Lung (tissue), 12 donors: Measurements from ENCODE around the gene NOXA1. TPM values are rescaled to one million over a fixed set of nuclear protein-coding genes. Genes with fewer than 3 reads are reported as not detected.

Source experiments
- ATAC-seq: fragments of 200-7000 bp; cut with Tn5 transposase; one replicate; pipeline ENCODE4 v1.9.1; 2020; ENCODE audit warnings: moderate number of reproducible peaks; ENCODE audit not compliant: insufficient read depth, low FRiP score
- DNase-seq, 3 donors: peaks; one replicate each; pipeline ENCODE4 v3.0.0-alpha.2; 2013 to 2017
- H3K27ac ChIP-seq, 2 donors: one replicate each; pipeline ENCODE4 v1.5.1; 2013; ENCODE audit warnings: mild to moderate bottlenecking in 2 of 2, moderate library complexity in 2 of 2, control low read depth in 1 of 2, inconsistent platforms in 1 of 2, low read depth in 1 of 2, low read length in 1 of 2
- H3K27me3 ChIP-seq, 3 donors: one replicate each; pipeline ENCODE4 v1.5.1; 2013; ENCODE audit warnings: low read length in 2 of 3; ENCODE audit not compliant: control insufficient read depth in 3 of 3, insufficient read depth in 3 of 3
- H3K36me3 ChIP-seq, 4 donors: one replicate each; pipeline ENCODE4 v1.5.1; 2013; ENCODE audit warnings: low read length in 4 of 4, mild to moderate bottlenecking in 1 of 4, moderate library complexity in 1 of 4; ENCODE audit not compliant: control insufficient read depth in 4 of 4, insufficient read depth in 4 of 4
- H3K4me1 ChIP-seq, 5 donors: one replicate each; pipeline ENCODE4 v1.5.1; 2013; ENCODE audit warnings: low read length in 5 of 5, mild to moderate bottlenecking in 2 of 5, moderate library complexity in 1 of 5; ENCODE audit not compliant: control insufficient read depth in 5 of 5, insufficient read depth in 5 of 5
- H3K4me3 ChIP-seq: one replicate; pipeline ENCODE4 v1.5.1; 2013; ENCODE audit warnings: mild to moderate bottlenecking, control low read depth, moderate library complexity
- H3K9ac ChIP-seq, 2 donors: one replicate each; pipeline ENCODE4 v1.5.1; 2013; ENCODE audit warnings: low read length in 2 of 2, control low read depth in 1 of 2; ENCODE audit not compliant: insufficient read depth in 1 of 2
- H3K9me3 ChIP-seq, 4 donors: one replicate each; pipeline ENCODE4 v1.5.1; 2013; ENCODE audit warnings: low read length in 3 of 4, mild to moderate bottlenecking in 1 of 4, moderate library complexity in 1 of 4; ENCODE audit not compliant: control insufficient read depth in 4 of 4, insufficient read depth in 3 of 4
- WGBS, 2 donors: extraction: QIAGEN DNeasy Blood & Tissue Kit; methylation state at CpG; one replicate each; pipeline ENCODE4 v1.1.7; 2013; 5-methylcytosine and 5-hydroxymethylcytosine counted together
- polyA plus RNA-seq, 2 donors: library from polyadenylated mRNA; stranded (reverse); fragments of 200-250 nt; gene quantifications; one replicate each; pipeline ENCODE4 v1.2.1, GENCODE V29; 2013
- total RNA-seq, 2 donors: library from RNA; depleted of rRNA in 1 of 2; stranded (reverse); fragments of >200 nt in 1 of 2; gene quantifications; one replicate each; pipeline ENCODE4 v1.2.1, GENCODE V29; 2014 to 2021
- TF ChIP-seq, protein P1 (sequence below): IDR thresholded peaks from 2 replicates; pipeline ENCODE4 v1.5.1; 2012; ENCODE audit warnings: mild to moderate bottlenecking; ENCODE audit errors: control extremely low read depth, extremely low read depth
- donor health status: control.
- donor health status: control.
- donor health status: Bipolar disorder and iron deficiency.
- donor health status: healthy.
- donor health status: DM: yes; HTN: yes; CAD: no.

NOXA1 gene
- total and polyA plus RNA-seq, 4 donors: 2.1 to 11.7 (median 6.6) TPM

DNA sequence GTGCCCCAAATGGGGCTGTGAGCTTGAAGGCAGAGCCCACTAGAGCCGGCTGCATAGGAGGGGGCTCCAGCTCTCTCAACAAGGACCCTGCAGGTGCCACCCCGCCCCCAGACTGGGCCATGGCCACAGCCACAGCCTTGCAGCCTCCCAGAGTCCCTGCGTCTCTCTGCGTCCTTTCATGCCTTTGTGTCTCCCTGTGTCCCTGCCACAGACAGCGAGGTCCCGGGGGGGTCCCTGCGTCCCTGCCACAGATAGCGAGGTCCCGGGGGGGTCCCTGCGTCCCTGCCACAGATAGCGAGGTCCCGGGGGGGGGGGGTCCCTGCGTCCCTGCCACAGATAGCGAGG, 6.3 kb downstream of the NOXA1 start:
- no peak for DNase-seq
- Histone ChIP-seq H3K9me3 (no peaks in the 10 kb centered on the region), H3K36me3 (no peaks in the 10 kb centered on the region), H3K4me3 (no peak overlapping the region), H3K27me3 (no peaks in the 10 kb centered on the region), H3K4me1 (peaks cover 0 to 4% (median 0%) of the 10 kb centered on the region in 5 donors), H3K27ac (no peak overlapping the region), H3K9ac (no peak overlapping the region)
- no peak for ATAC-seq
- TF ChIP-seq, protein P1, sequence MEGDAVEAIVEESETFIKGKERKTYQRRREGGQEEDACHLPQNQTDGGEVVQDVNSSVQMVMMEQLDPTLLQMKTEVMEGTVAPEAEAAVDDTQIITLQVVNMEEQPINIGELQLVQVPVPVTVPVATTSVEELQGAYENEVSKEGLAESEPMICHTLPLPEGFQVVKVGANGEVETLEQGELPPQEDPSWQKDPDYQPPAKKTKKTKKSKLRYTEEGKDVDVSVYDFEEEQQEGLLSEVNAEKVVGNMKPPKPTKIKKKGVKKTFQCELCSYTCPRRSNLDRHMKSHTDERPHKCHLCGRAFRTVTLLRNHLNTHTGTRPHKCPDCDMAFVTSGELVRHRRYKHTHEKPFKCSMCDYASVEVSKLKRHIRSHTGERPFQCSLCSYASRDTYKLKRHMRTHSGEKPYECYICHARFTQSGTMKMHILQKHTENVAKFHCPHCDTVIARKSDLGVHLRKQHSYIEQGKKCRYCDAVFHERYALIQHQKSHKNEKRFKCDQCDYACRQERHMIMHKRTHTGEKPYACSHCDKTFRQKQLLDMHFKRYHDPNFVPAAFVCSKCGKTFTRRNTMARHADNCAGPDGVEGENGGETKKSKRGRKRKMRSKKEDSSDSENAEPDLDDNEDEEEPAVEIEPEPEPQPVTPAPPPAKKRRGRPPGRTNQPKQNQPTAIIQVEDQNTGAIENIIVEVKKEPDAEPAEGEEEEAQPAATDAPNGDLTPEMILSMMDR: no peak
- WGBS, 2 donors: 87 to 92% methylated on average over 14 of the region's 14 CpGs

DNA sequence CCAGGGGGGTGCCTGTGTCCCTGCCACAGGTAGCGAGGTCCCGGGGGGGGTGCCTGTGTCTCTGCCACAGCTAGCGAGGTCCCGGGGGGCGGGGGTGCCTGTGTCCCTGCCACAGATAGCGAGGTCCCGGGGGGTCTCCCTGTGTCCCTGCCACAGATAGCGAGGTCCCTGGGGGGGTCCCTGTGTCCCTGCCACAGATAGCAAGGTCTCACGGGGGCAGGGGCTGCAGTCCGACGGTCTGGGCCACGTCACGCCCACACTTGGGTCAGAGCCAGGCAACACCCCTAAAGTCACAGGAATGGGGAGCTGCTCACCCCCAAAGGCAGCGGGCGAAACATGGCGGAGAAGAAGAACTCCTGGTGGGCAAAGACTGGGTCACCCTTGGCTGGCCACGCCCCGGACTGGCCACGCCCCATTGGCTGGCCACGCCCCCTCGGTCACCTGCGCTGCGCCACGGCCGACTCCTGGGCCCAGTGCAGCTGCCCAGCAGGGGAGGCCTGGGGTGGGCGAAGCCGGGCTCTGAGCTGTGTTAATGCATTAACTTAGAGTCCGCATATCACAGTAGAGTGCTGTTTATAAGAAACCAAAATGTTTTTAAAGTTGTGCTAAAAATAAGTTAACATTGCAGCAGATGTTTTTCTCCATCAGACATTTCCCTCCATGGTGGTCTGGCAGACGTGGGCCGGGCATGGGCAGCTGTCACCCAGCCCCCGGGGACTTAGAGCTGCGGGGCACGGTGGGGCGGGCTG, 7.0 kb downstream of the NOXA1 start:
- no peaks in the 10 kb centered on the region for H3K27me3 ChIP-seq
- no peak overlapping the region for H3K27ac ChIP-seq
- peaks cover 0 to 4% (median 0%) of the 10 kb centered on the region in 5 donors for H3K4me1 ChIP-seq
- WGBS, 2 donors: 71 to 81% methylated on average over 32 to 34 of the region's 34 CpGs
- TF ChIP-seq, protein P1: no peak
- no peak overlapping the region for H3K4me3 ChIP-seq
- H3K9me3 ChIP-seq: no peaks in the 10 kb centered on the region
- H3K36me3 ChIP-seq: no peaks in the 10 kb centered on the region
- ATAC-seq (no peak), DNase-seq (no peak)
- no peak overlapping the region for H3K9ac ChIP-seq

DNA sequence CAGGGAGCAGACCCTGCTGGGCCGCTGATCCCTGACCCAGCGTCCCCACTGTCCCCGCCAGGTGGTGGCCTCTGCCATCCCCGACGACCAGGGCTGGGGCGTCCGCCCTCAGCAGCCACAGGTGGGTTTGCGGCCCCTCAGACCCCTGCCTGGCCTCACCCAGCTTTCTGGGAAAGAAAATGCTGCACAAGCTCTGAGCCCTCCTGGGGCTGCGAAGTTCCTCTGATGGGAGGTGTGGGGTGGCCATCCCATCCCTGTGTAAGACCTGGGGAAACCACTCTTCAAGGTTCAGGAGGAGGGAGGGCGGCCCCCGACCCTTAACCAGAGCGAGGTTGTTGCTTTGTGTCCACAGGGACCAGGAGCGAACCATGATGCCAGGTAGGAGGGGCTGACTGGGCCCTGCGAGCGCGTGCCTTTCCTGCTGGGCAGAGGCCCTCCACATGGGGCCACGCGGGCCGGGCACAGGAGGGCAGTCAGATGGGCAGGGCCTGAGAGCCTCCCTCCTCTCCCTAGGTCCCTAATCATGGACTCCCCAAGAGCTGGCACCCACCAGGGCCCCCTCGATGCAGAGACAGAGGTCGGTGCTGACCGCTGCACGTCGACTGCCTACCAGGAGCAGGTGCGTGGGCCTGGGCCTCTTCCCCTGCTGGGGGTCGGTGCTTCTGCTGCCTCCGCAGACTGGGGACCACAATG, 7.7 kb downstream of the NOXA1 start:
- TF ChIP-seq, protein P1: no peak
- DNase-seq (no peak), ATAC-seq (no peak)
- no peak overlapping the region for H3K9ac ChIP-seq
- peaks cover 0 to 4% (median 0%) of the 10 kb centered on the region in 5 donors for H3K4me1 ChIP-seq
- H3K9me3 ChIP-seq: no peaks in the 10 kb centered on the region
- no peaks in the 10 kb centered on the region for H3K27me3 ChIP-seq
- H3K27ac ChIP-seq: no peak overlapping the region
- no peak overlapping the region for H3K4me3 ChIP-seq
- no peaks in the 10 kb centered on the region for H3K36me3 ChIP-seq
- 89 to 93% methylated on average over 21 to 27 of the region's 27 CpGs for WGBS, 2 donors
